ENCODE measurements around the gene GPR17. TPM values are rescaled to one million over a fixed set of nuclear protein-coding genes. Genes with fewer than 3 reads are reported as not detected.

GPR17 gene
- total and polyA plus RNA-seq, 12 donors = 0.22 to 16.5 (median 0.46) TPM; not detected in 4

DNA sequence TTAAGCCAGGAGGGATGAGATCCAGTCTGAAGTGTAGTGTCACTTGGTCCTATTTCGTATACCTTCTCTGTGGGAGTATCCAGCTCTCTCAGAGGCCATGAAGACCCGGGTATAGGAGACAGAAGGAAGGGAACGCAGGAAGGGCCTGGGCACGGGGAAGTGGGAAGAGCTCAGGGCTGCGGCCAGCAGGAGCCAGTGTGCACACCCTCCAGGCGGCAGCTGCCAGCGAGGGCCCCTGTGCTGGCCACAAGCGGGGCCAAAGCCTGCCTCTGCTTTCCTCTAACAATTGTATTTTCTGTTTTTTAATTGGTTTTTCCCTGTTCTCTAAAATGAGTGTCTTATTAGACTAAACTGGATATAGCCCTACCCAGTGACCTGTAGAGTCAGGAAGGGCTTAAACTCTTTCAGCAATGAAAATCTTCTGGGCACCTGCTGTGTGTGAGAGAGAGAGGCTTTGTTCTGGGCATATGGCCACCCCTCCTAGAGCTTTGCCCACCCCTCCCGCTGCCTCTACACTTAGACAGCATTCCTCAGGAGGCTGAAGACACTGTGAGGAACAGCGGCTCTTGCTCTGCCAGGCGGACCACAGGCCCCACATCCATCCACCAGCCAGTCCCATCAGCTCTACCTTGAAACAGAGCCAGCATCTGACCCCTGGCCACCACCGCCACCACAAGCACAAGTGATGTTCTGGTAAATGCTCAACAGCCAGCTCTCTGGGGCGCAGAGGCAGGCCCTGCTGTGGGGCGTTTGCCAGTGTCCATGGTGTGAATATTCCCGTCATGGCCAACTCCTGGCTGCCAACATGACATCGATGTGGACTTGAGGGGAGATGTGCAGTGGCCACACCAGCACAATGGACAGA lies 9.5 kb downstream of the GPR17 start:
- peaks cover 70 to 100% (median 98%) of the 10 kb centered on the region in 9 donors for H3K4me1 ChIP-seq
- WGBS, 2 donors = 50 to 62% methylated on average over 16 of the region's 16 CpGs
- H3K9me3 ChIP-seq = no peaks in the 10 kb centered on the region
- peak overlapping the region; percentile 72 to 95 (median 86) for H3K27ac ChIP-seq
- intact Hi-C loops (cut with DNase I) = loop anchor here in 1 of 10 donors (5.0 kb wide), 1 partner anchor 42 kb away; no protein-coding TSS in a partner anchor
- no peaks in the 10 kb centered on the region for H3K27me3 ChIP-seq
- ATAC-seq = peak in 7 of 8 donors; percentile 13 to 54 (median 44)
- DNase-seq = peak; percentile 64 to 66
- no peak overlapping the region for H3K4me3 ChIP-seq
- H3K36me3 ChIP-seq = peaks cover 0 to 71% (median 5%) of the 10 kb centered on the region in 9 donors
- TF ChIP-seq, protein P1, sequence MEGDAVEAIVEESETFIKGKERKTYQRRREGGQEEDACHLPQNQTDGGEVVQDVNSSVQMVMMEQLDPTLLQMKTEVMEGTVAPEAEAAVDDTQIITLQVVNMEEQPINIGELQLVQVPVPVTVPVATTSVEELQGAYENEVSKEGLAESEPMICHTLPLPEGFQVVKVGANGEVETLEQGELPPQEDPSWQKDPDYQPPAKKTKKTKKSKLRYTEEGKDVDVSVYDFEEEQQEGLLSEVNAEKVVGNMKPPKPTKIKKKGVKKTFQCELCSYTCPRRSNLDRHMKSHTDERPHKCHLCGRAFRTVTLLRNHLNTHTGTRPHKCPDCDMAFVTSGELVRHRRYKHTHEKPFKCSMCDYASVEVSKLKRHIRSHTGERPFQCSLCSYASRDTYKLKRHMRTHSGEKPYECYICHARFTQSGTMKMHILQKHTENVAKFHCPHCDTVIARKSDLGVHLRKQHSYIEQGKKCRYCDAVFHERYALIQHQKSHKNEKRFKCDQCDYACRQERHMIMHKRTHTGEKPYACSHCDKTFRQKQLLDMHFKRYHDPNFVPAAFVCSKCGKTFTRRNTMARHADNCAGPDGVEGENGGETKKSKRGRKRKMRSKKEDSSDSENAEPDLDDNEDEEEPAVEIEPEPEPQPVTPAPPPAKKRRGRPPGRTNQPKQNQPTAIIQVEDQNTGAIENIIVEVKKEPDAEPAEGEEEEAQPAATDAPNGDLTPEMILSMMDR (IDR thresholded peaks at IDR 0.05) = no peak

DNA sequence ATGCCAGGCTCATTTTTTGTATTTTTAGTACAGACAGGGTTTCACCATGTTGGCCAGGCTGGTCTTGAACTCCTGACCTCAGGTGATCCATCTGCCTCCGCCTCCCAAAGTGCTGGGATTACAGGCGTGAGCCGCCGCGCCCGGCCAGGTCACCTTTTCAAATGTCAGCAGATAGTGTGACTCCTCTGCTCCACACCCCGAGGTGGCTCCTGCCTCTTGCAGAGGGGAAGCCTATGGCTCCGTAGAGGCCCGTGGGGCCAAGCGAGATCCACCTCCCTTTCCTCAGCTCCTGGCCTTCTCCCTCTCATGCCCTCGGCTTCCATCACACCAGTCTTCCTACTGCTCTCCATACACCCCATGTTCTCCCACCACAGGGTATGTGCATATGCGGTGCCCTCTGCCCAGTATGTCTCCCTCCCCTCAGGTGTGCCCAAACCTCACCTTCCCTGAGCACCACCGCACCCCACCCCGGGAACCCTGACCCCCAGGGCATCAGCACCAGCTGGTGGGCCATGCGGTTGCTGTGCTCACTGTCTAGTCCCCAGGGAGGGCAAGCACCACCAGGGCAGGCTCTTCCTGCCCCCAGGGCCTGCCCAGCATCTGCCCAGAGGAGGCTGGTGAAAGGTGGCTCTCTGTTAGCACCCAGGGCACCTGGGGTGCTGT lies 10.7 kb downstream of the GPR17 start:
- Histone ChIP-seq H3K27me3 (no peaks in the 10 kb centered on the region), H3K9me3 (no peaks in the 10 kb centered on the region), H3K27ac (peak overlapping the region; percentile 72 to 95 (median 86)), H3K4me1 (peaks cover 71 to 100% (median 98%) of the 10 kb centered on the region in 9 donors), H3K4me3 (no peak overlapping the region), H3K36me3 (peaks cover 0 to 68% (median 5%) of the 10 kb centered on the region in 9 donors)
- 68 to 72% methylated on average over 15 of the region's 15 CpGs for WGBS, 2 donors
- intact Hi-C loops (cut with DNase I) = loop anchor here in 1 of 10 donors (5.0 kb wide), 1 partner anchor 41 kb away; no protein-coding TSS in a partner anchor
- TF ChIP-seq, protein P1 (IDR thresholded peaks at IDR 0.05) = no peak
- peak in 1 of 2 donors; percentile 32 for DNase-seq
- no peak for ATAC-seq

DNA sequence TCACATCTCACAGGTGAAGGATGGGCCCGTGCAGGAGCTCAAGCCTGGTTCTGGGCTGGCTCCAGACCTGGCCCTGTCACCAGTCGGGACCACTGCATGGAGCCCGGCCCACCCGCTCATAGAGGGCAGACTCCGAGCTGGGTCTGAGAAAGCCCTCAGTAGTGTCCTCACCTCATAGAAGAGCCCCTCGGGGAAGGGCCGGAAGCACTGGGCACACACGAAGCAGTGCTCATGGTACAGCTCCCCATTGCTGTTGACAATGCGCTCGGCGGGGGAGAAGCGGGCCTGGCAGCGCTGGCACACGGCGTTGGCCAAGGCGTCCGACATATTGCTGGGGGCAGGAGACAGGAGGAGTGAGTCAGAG lies 11.3 kb downstream of the GPR17 start:
- WGBS, 2 donors = 88 to 89% methylated on average over 17 of the region's 17 CpGs
- H3K36me3 ChIP-seq = peaks cover 0 to 68% (median 5%) of the 10 kb centered on the region in 9 donors

More for the DNA sequence above, 11.3 kb downstream of the GPR17 start:
- H3K4me3 ChIP-seq = no peak overlapping the region
- no peaks in the 10 kb centered on the region for H3K9me3 ChIP-seq
- peak overlapping the region; percentile 78 to 95 (median 86) for H3K27ac ChIP-seq
- ATAC-seq (no peak), DNase-seq (peak in 1 of 2 donors; percentile 17)
- H3K4me1 ChIP-seq = peaks cover 73 to 100% (median 98%) of the 10 kb centered on the region in 9 donors
- intact Hi-C loops (cut with DNase I) = loop anchor here in 1 of 10 donors (5.0 kb wide), 1 partner anchor 40 kb away; no protein-coding TSS in a partner anchor
- TF ChIP-seq, protein P1 (IDR thresholded peaks at IDR 0.05) = no peak
- H3K27me3 ChIP-seq = no peaks in the 10 kb centered on the region
